SK-N-SH (cell line): ENCODE measurements around the gene NUBP1. TPM values are rescaled to one million over a fixed set of nuclear protein-coding genes. Genes with fewer than 3 reads are reported as not detected.

ENCODE experiments used
- CTCF ChIA-PET: fragments of 300-600, 350-600 bp; formaldehyde crosslinking; extraction: SDS; loops from one replicate; lab custom pipeline; 2021; lab: Yijun Ruan, JAX
- POLR2A ChIA-PET: fragments of 350-600 bp; sonication (Branson Sonifier 250); formaldehyde crosslinking; extraction: SDS; loops from one replicate; lab custom pipeline; 2020; ENCODE audit warnings: antibody characterized with exemption, inconsistent platforms; lab: Yijun Ruan, JAX
- DNase-seq: peaks from one replicate; pipeline ENCODE4 v3.0.0; 2012
- H2AFZ ChIP-seq: fragments of 200-600 bp; sonication (generic); 2 replicates; pipeline ENCODE4 v1.8.1; 2016; ENCODE audit warnings: antibody characterized with exemption, mild to moderate bottlenecking, low read depth
- H3F3A ChIP-seq: fragments of 200-600 bp; sonication (generic); replicated peaks from 2 replicates; pipeline ENCODE3; 2016; ENCODE audit warnings: antibody characterized with exemption, mild to moderate bottlenecking; ENCODE audit not compliant: insufficient read depth
- H3K27ac ChIP-seq, 2 experiments: fragments of 200-500 bp in 1 of 2; fragments of 200-600 bp in 1 of 2; sonication (Bioruptor generic) in 1 of 2; sonication (generic), shearing (Covaris generic) in 1 of 2; 2 replicates each; pipeline versions ENCODE4 v1.5.1 to v1.6.1; 2014 to 2016; ENCODE audit warnings: low read depth in 2 of 2, inconsistent platforms in 1 of 2, low read length in 1 of 2, mild to moderate bottlenecking in 1 of 2, mixed read lengths in 1 of 2
- H3K27me3 ChIP-seq: fragments of 200-600 bp; sonication (generic), shearing (Covaris generic); 2 replicates; pipeline ENCODE4 v1.6.1; 2016; ENCODE audit warnings: mixed run types; ENCODE audit not compliant: insufficient read depth
- H3K36me3 ChIP-seq, 2 experiments: fragments of 200-500 bp in 1 of 2; fragments of 200-600 bp in 1 of 2; sonication (Bioruptor generic) in 1 of 2; sonication (generic) in 1 of 2; replicated peaks in 1 of 2; 2 replicates each; pipeline versions ENCODE3 to v1.5.1; 2014 to 2016; ENCODE audit warnings: low read length in 1 of 2, mild to moderate bottlenecking in 1 of 2; ENCODE audit not compliant: insufficient read depth in 2 of 2, control insufficient read depth in 1 of 2
- H3K4me1 ChIP-seq, 2 experiments: fragments of 200-500 bp in 1 of 2; fragments of 200-600 bp in 1 of 2; sonication (Bioruptor generic) in 1 of 2; sonication (generic), shearing (Covaris generic) in 1 of 2; 2 replicates each; pipeline versions ENCODE4 v1.5.1 to v1.6.1; 2014 to 2016; ENCODE audit warnings: low read depth in 1 of 2, low read length in 1 of 2, mixed run types in 1 of 2; ENCODE audit not compliant: insufficient read depth in 2 of 2, control insufficient read depth in 1 of 2
- H3K4me2 ChIP-seq: fragments of 200-600 bp; sonication (generic), shearing (Covaris generic); 2 replicates; pipeline ENCODE4 v1.6.1; 2017; ENCODE audit warnings: mixed run types
- H3K4me3 ChIP-seq, 2 experiments: fragments of 200-500 bp in 1 of 2; fragments of 200-600 bp in 1 of 2; sonication (Bioruptor generic) in 1 of 2; sonication (generic), shearing (Covaris generic) in 1 of 2; 2 replicates each; pipeline versions ENCODE4 v1.5.1 to v1.8.1; 2014 to 2016; ENCODE audit warnings: low read depth in 2 of 2, inconsistent platforms in 1 of 2, low read length in 1 of 2, mild to moderate bottlenecking in 1 of 2, mixed read lengths in 1 of 2, moderate library complexity in 1 of 2
- H3K79me2 ChIP-seq: fragments of 200-600 bp; sonication (generic); 2 replicates; pipeline ENCODE4 v1.8.1; 2017; ENCODE audit warnings: mild to moderate bottlenecking; ENCODE audit not compliant: insufficient read depth
- H3K9ac ChIP-seq: fragments of 200-600 bp; sonication (generic); 2 replicates; pipeline ENCODE4 v1.6.1; 2017; ENCODE audit warnings: mixed run types
- H3K9me2 ChIP-seq: fragments of 200-600 bp; sonication (generic); 2 replicates; pipeline ENCODE4 v1.6.1; 2017; ENCODE audit warnings: mixed run types
- H3K9me3 ChIP-seq: fragments of 200-600 bp; sonication (generic); 2 replicates; pipeline ENCODE4 v1.6.1; 2017; ENCODE audit warnings: mixed run types, mild to moderate bottlenecking, moderate library complexity
- H4K20me1 ChIP-seq: fragments of 200-600 bp; sonication (generic); 2 replicates; pipeline ENCODE4 v1.6.1; 2017; ENCODE audit warnings: mild to moderate bottlenecking, mixed run types; ENCODE audit not compliant: insufficient read depth
- CHD2 ChIP-seq: fragments of 150-350 bp; IDR thresholded peaks from 2 replicates; pipeline ENCODE4 v1.6.1; 2018; ENCODE audit warnings: low read length; ENCODE audit not compliant: partially characterized antibody
- EP300 ChIP-seq, 2 experiments: IDR thresholded peaks; 2 replicates each; pipeline versions ENCODE4 v1.4.0 to v1.6.1; 2012; ENCODE audit warnings: borderline replicate concordance in 1 of 2, low read depth in 1 of 2, low read length in 1 of 2
- GATA2 ChIP-seq: sonication (generic); formaldehyde crosslinking; IDR thresholded peaks from 2 replicates; pipeline ENCODE4 v1.5.0; 2020; ENCODE audit warnings: mild to moderate bottlenecking, missing genetic modification reagents
- JUND ChIP-seq: IDR thresholded peaks from 2 replicates; pipeline ENCODE4 v1.4.0; 2012
- NFIC ChIP-seq: IDR thresholded peaks from 2 replicates; pipeline ENCODE4 v1.4.0; 2012; ENCODE audit warnings: borderline replicate concordance
- NRF1 ChIP-seq: IDR thresholded peaks from 2 replicates; pipeline ENCODE4 v1.6.1; 2012; ENCODE audit warnings: low read depth, mild to moderate bottlenecking, low read length
- POLR2AphosphoS5 ChIP-seq: IDR thresholded peaks from 2 replicates; pipeline ENCODE4 v1.6.1; 2012; ENCODE audit warnings: low read depth, low read length
- RXRA ChIP-seq: IDR thresholded peaks from 2 replicates; pipeline ENCODE4 v1.4.0; 2012; ENCODE audit warnings: low read depth, mild to moderate bottlenecking, borderline replicate concordance
- SIN3A ChIP-seq: IDR thresholded peaks from 2 replicates; pipeline ENCODE4 v1.6.1; 2012; ENCODE audit warnings: low read depth, mild to moderate bottlenecking, low read length, moderate library complexity, borderline replicate concordance
- SMC3 ChIP-seq: IDR thresholded peaks from 2 replicates; pipeline ENCODE4 v1.6.1; 2012; ENCODE audit warnings: low read depth, low read length, improper control_type of control experiment
- YY1 ChIP-seq: IDR thresholded peaks from 2 replicates; pipeline ENCODE4 v1.4.0; 2012; ENCODE audit warnings: low read depth, mild to moderate bottlenecking
- WGBS: methylation state at CpG from one replicate; pipeline ENCODE4 v1.1.6; 2017; ENCODE audit warnings: low lambda C conversion rate; 5-methylcytosine and 5-hydroxymethylcytosine counted together
- polyA plus RNA-seq, 3 experiments: library from polyadenylated mRNA; depleted of rRNA; stranded (reverse); fragments of >200 nt; gene quantifications; 2 replicates each; pipeline ENCODE4 v1.2.3, GENCODE V29; 2012
- TF ChIP-seq, protein P1 (sequence below): fragments of 150-350 bp; IDR thresholded peaks from 2 replicates; pipeline ENCODE4 v1.6.1; 2017; ENCODE audit warnings: antibody characterized with exemption, low read length, low read depth, borderline replicate concordance
- TF ChIP-seq, protein P2 (sequence below): IDR thresholded peaks from 2 replicates; pipeline ENCODE4; 2012
- TF ChIP-seq, protein P3 (sequence below): IDR thresholded peaks from 2 replicates; pipeline ENCODE4 v1.4.0; 2012; ENCODE audit warnings: low read depth, borderline replicate concordance

The NUBP1 gene
- polyA plus RNA-seq, 1 of the 3 experiments (the other 2 are of a cell fraction): 49.8 TPM

DNA sequence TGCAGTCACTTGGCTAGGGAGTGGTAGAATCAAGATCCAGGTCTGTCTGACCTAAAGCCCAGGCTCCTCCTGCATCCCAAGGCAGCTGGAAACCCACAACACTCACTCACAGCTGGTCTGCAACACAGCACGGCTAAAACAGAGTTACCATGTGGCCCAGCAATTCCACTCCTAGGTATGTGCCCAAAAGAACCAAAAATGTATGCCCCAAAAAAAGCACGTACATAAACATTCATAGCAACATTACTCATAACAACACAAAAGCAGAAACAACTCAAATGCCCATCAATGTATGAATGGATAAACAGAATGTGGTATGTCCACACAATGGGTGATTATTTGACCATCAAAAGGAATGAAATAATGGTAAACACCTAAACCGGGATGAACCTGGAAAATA, 66.1 kb downstream of the NUBP1 start (continued):
- TF ChIP-seq SMC3: no peak
- no peak for TF ChIP-seq GATA2 (CRISPR knock-in tag)
- no peak for TF ChIP-seq EP300 (IDR thresholded peaks at IDR 0.05; ENCODE audit: borderline replicate concordance in 1 of 2, low read depth in 1 of 2, low read length in 1 of 2)
- TF ChIP-seq, all 33 proteins: peak for 0

DNA sequence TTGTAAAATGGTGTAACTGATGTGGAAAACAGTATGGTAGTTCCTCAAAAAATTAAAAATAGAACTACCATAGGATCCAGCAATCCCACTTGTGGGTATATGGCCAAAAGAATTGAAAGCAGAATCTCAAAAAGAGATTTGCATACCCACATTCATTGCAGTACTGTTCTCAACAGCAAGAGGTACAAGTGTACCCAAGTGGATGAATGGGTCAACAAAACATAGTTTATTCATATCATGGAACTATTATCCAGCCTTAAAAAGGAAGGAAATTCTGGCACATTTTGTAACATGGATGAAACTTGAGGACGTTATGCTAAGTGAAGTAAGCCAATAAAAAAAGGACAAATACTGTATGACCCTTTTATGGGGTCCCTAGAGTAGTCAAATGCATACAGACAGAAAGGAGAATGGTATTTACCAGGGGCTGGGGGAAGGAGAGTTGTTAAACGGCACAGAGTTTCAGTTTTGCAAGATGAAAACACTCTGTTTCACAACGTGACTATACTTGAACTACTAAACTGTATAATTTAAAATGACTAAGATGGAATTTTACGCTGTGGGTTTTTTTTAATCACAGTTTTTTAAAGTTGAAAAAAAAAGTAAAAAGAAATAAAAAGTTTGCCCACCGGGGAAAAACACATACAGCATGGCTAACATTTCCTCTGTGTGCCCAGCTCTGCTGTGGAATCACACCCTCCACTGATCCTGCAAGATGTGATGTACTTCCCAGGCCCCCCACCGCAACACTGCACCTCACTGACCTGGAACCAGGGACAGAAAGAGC, 68.9 kb downstream of the NUBP1 start:
- no peak overlapping the region for H3K4me2 ChIP-seq
- no peaks in the 10 kb centered on the region for H3K79me2 ChIP-seq
- CTCF ChIA-PET: no interaction called here
- no peaks in the 10 kb centered on the region for H3K27me3 ChIP-seq
- peaks cover 0 to 12% of the 10 kb centered on the region in 2 experiments; a peak in 1 of 4 replicates for H3K4me1 ChIP-seq
- no peaks in the 10 kb centered on the region for H3K36me3 ChIP-seq
- no peak overlapping the region for H3K9ac ChIP-seq
- no peaks in the 10 kb centered on the region for H3F3A ChIP-seq
- no peak for DNase-seq
- H3K27ac ChIP-seq: no peak overlapping the region
- H3K9me3 ChIP-seq: no peaks in the 10 kb centered on the region
- H4K20me1 ChIP-seq: no peaks in the 10 kb centered on the region
- WGBS: 71% methylated on average over 6 of the region's 6 CpGs
- POLR2A ChIA-PET: no interaction called here
- H3K9me2 ChIP-seq: no peaks in the 10 kb centered on the region
- no peak for TF ChIP-seq GATA2 (CRISPR knock-in tag)
- TF ChIP-seq, protein P1, sequence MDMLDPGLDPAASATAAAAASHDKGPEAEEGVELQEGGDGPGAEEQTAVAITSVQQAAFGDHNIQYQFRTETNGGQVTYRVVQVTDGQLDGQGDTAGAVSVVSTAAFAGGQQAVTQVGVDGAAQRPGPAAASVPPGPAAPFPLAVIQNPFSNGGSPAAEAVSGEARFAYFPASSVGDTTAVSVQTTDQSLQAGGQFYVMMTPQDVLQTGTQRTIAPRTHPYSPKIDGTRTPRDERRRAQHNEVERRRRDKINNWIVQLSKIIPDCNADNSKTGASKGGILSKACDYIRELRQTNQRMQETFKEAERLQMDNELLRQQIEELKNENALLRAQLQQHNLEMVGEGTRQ: no peak
- no peak for TF ChIP-seq RXRA
- TF ChIP-seq, protein P2, sequence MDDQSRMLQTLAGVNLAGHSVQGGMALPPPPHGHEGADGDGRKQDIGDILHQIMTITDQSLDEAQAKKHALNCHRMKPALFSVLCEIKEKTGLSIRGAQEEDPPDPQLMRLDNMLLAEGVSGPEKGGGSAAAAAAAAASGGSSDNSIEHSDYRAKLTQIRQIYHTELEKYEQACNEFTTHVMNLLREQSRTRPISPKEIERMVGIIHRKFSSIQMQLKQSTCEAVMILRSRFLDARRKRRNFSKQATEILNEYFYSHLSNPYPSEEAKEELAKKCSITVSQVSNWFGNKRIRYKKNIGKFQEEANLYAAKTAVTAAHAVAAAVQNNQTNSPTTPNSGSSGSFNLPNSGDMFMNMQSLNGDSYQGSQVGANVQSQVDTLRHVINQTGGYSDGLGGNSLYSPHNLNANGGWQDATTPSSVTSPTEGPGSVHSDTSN: no peak
- no peak for TF ChIP-seq YY1
- no peak for TF ChIP-seq JUND
- no peak for TF ChIP-seq NRF1
- no peak for TF ChIP-seq POLR2AphosphoS5
- TF ChIP-seq SIN3A: no peak
- no peak for TF ChIP-seq CHD2
- TF ChIP-seq, protein P3, sequence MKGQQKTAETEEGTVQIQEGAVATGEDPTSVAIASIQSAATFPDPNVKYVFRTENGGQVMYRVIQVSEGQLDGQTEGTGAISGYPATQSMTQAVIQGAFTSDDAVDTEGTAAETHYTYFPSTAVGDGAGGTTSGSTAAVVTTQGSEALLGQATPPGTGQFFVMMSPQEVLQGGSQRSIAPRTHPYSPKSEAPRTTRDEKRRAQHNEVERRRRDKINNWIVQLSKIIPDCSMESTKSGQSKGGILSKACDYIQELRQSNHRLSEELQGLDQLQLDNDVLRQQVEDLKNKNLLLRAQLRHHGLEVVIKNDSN: no peak
- no peak for TF ChIP-seq NFIC
- no peak overlapping the region for H2AFZ ChIP-seq
- H3K4me3 ChIP-seq: no peak overlapping the region
